ENCODE measurements around the gene CRISPLD2. TPM values are rescaled to one million over a fixed set of nuclear protein-coding genes. Genes with fewer than 3 reads are reported as not detected.

CRISPLD2 gene
- total RNA-seq, 1 donor: 40.2 TPM

GRCh38 chr16:84905965-84906460 is 86.2 kb downstream of the CRISPLD2 start:
- H3K4me1 ChIP-seq (ENCODE audit: insufficient read depth, low read length): peaks cover 5% of the 10 kb centered on the region
- H4K20me1 ChIP-seq (ENCODE audit: insufficient read depth, low read length): no peaks in the 10 kb centered on the region
- H3K27ac ChIP-seq (ENCODE audit: low read depth, low read length): no peak overlapping the region
- H3K9me3 ChIP-seq (ENCODE audit: low read depth, low read length): no peaks in the 10 kb centered on the region
- H3K27me3 ChIP-seq (ENCODE audit: insufficient read depth, low read length): no peaks in the 10 kb centered on the region
- H2AFZ ChIP-seq (ENCODE audit: low read length): no peak overlapping the region
- TF ChIP-seq CTCF (IDR thresholded peaks at IDR 0.05; ENCODE audit: extremely low read depth, low read depth, low read length): no peak
- no peak overlapping the region for H3K4me2 ChIP-seq (ENCODE audit: insufficient read depth, low read length)
- H3K4me3 ChIP-seq (ENCODE audit: insufficient read depth, low read length): no peak overlapping the region
- no peaks in the 10 kb centered on the region for H3K79me2 ChIP-seq (ENCODE audit: insufficient read depth, low read length)
- H3K36me3 ChIP-seq (ENCODE audit: insufficient read depth, low read length): no peaks in the 10 kb centered on the region
- no peak for DNase-seq (ENCODE audit: insufficient read length, low spot score, missing footprints)

GRCh38 chr16:84907051-84907450 is 87.3 kb downstream of the CRISPLD2 start:
- Histone ChIP-seq H4K20me1 (ENCODE audit: insufficient read depth, low read length) (no peaks in the 10 kb centered on the region), H3K4me3 (ENCODE audit: insufficient read depth, low read length) (no peak overlapping the region), H3K4me1 (ENCODE audit: insufficient read depth, low read length) (peaks cover 5% of the 10 kb centered on the region), H3K4me2 (ENCODE audit: insufficient read depth, low read length) (peak overlapping the region; percentile 34), H2AFZ (ENCODE audit: low read length) (no peak overlapping the region), H3K9me3 (ENCODE audit: low read depth, low read length) (no peaks in the 10 kb centered on the region), H3K27ac (ENCODE audit: low read depth, low read length) (no peak overlapping the region), H3K36me3 (ENCODE audit: insufficient read depth, low read length) (no peaks in the 10 kb centered on the region), H3K27me3 (ENCODE audit: insufficient read depth, low read length) (no peaks in the 10 kb centered on the region), H3K79me2 (ENCODE audit: insufficient read depth, low read length) (no peaks in the 10 kb centered on the region)
- no peak for TF ChIP-seq CTCF (IDR thresholded peaks at IDR 0.05; ENCODE audit: extremely low read depth, low read depth, low read length)
- no peak for DNase-seq (ENCODE audit: insufficient read length, low spot score, missing footprints)

GRCh38 chr16:84907575-84907974 is 87.8 kb downstream of the CRISPLD2 start:
- H3K4me3 ChIP-seq (ENCODE audit: insufficient read depth, low read length): no peak overlapping the region
- H3K79me2 ChIP-seq (ENCODE audit: insufficient read depth, low read length): no peaks in the 10 kb centered on the region
- DNase-seq (ENCODE audit: insufficient read length, low spot score, missing footprints): peak; percentile 85
- TF ChIP-seq CTCF (IDR thresholded peaks at IDR 0.05; ENCODE audit: extremely low read depth, low read depth, low read length): no peak
- no peaks in the 10 kb centered on the region for H3K36me3 ChIP-seq (ENCODE audit: insufficient read depth, low read length)
- H3K4me2 ChIP-seq (ENCODE audit: insufficient read depth, low read length): peak overlapping the region; percentile 34
- no peak overlapping the region for H3K27ac ChIP-seq (ENCODE audit: low read depth, low read length)
- no peaks in the 10 kb centered on the region for H3K9me3 ChIP-seq (ENCODE audit: low read depth, low read length)
- H3K4me1 ChIP-seq (ENCODE audit: insufficient read depth, low read length): peaks cover 5% of the 10 kb centered on the region
- H4K20me1 ChIP-seq (ENCODE audit: insufficient read depth, low read length): no peaks in the 10 kb centered on the region
- H2AFZ ChIP-seq (ENCODE audit: low read length): peak overlapping the region; percentile 34
- H3K27me3 ChIP-seq (ENCODE audit: insufficient read depth, low read length): no peaks in the 10 kb centered on the region

GRCh38 chr16:84909476-84910085 is 89.8 kb downstream of the CRISPLD2 start:
- Histone ChIP-seq H4K20me1 (ENCODE audit: insufficient read depth, low read length) (no peaks in the 10 kb centered on the region), H3K27ac (ENCODE audit: low read depth, low read length) (no peak overlapping the region), H3K4me1 (ENCODE audit: insufficient read depth, low read length) (peaks cover 5% of the 10 kb centered on the region), H3K79me2 (ENCODE audit: insufficient read depth, low read length) (no peaks in the 10 kb centered on the region), H3K4me2 (ENCODE audit: insufficient read depth, low read length) (no peak overlapping the region), H2AFZ (ENCODE audit: low read length) (no peak overlapping the region), H3K36me3 (ENCODE audit: insufficient read depth, low read length) (no peaks in the 10 kb centered on the region), H3K4me3 (ENCODE audit: insufficient read depth, low read length) (no peak overlapping the region), H3K9me3 (ENCODE audit: low read depth, low read length) (no peaks in the 10 kb centered on the region), H3K27me3 (ENCODE audit: insufficient read depth, low read length) (peaks cover 14% of the 10 kb centered on the region)
- DNase-seq (ENCODE audit: insufficient read length, low spot score, missing footprints): no peak
- no peak for TF ChIP-seq CTCF (IDR thresholded peaks at IDR 0.05; ENCODE audit: extremely low read depth, low read depth, low read length)
